Measurements from ENCODE around the gene PCNA.

The PCNA gene

GRCh38 chr20:5119435-5120184 lies at the start of gene PCNA:
Gene PCNA (minus strand): TSS chr20:5119958. CDS start chr20:5119798, 160 bp downstream.
- peak; percentile 90 for DNase-seq

GRCh38 chr20:5168651-5169396 lies 49.1 kb upstream of the PCNA start:
- DNase-seq, result peak; percentile 31

GRCh38 chr20:5164645-5165625 lies 45.2 kb upstream of the PCNA start:
- no peak for DNase-seq

- DNase-seq, result no peak
These were observed 41.9 kb upstream of the PCNA start for GRCh38 chr20:5161536-5162164.

- DNase-seq, result no peak
These were observed 41.1 kb upstream of the PCNA start for GRCh38 chr20:5160882-5161281.

- no peak for DNase-seq
These were observed 40.2 kb upstream of the PCNA start for GRCh38 chr20:5159928-5160327.

GRCh38 chr20:5156675-5157448 lies 37.1 kb upstream of the PCNA start:
- DNase-seq, result no peak

- no peak for DNase-seq
These were observed 35.6 kb upstream of the PCNA start for GRCh38 chr20:5155404-5155803.

- DNase-seq, result no peak
These were observed 34.8 kb upstream of the PCNA start for GRCh38 chr20:5154543-5154925.

GRCh38 chr20:5153612-5154542 lies 34.1 kb upstream of the PCNA start:
- DNase-seq, result no peak

- DNase-seq, result no peak
These were observed 33.4 kb upstream of the PCNA start for GRCh38 chr20:5153152-5153467.

- DNase-seq, result no peak
These were observed 30.7 kb upstream of the PCNA start for GRCh38 chr20:5150226-5151076.

- DNase-seq, result no peak
These were observed 30.1 kb upstream of the PCNA start for GRCh38 chr20:5149892-5150225.

- DNase-seq, result no peak
These were observed 28.8 kb upstream of the PCNA start for GRCh38 chr20:5148581-5148980.

GRCh38 chr20:5146871-5147592 lies 27.3 kb upstream of the PCNA start:
- DNase-seq, result no peak

- no peak for DNase-seq
These were observed 26.4 kb upstream of the PCNA start for GRCh38 chr20:5146099-5146668.

- no peak for DNase-seq
These were observed 25.8 kb upstream of the PCNA start for GRCh38 chr20:5145365-5146098.

GRCh38 chr20:5143851-5144250 lies 24.1 kb upstream of the PCNA start:
- DNase-seq, result no peak
